ENCODE measurements around the gene CELA2A. TPM values are rescaled to one million over a fixed set of nuclear protein-coding genes. Genes with fewer than 3 reads are reported as not detected.
"Not testable (repeated sequence)": the region's sequence is repeated elsewhere in the genome, so short reads cannot be mapped to it uniquely, and the experiment has no call there.

Gene CELA2A
- total RNA-seq, 1 experiment from 2014 or later: not detected

DNA sequence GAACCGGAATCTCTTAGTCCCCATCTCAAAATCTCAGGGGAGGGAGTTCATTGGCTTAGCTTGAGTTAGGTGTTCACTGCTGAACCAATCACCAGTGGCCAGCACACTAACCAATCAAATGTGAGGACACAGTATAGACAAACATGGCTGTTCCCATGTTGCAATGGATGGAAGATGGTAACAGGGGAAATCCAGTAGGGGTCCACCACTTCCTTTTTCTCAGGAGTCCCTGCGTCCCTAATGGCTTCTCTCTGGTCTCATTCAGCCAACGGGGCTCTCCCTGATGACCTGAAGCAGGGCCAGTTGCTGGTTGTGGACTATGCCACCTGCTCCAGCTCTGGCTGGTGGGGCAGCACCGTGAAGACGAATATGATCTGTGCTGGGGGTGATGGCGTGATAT is 29.1 kb downstream of the CELA2A start:
- no peaks in the 10 kb centered on the region for H3K4me1 ChIP-seq (ENCODE audit: insufficient read depth, low read length, poor library complexity, severe bottlenecking)
- TF ChIP-seq, protein P1, sequence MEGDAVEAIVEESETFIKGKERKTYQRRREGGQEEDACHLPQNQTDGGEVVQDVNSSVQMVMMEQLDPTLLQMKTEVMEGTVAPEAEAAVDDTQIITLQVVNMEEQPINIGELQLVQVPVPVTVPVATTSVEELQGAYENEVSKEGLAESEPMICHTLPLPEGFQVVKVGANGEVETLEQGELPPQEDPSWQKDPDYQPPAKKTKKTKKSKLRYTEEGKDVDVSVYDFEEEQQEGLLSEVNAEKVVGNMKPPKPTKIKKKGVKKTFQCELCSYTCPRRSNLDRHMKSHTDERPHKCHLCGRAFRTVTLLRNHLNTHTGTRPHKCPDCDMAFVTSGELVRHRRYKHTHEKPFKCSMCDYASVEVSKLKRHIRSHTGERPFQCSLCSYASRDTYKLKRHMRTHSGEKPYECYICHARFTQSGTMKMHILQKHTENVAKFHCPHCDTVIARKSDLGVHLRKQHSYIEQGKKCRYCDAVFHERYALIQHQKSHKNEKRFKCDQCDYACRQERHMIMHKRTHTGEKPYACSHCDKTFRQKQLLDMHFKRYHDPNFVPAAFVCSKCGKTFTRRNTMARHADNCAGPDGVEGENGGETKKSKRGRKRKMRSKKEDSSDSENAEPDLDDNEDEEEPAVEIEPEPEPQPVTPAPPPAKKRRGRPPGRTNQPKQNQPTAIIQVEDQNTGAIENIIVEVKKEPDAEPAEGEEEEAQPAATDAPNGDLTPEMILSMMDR (conservative IDR thresholded peaks at IDR 0.05; ENCODE audit: low read depth, low read length): no peak
- no peak for TF ChIP-seq EZH2 (IDR thresholded peaks at IDR 0.05; ENCODE audit: borderline replicate concordance, low read depth, low read length, poor library complexity, severe bottlenecking)
- no peak for DNase-seq (ENCODE audit: low spot score)
- ChIA-PET CTCF (no interaction called here), POLR2A (ENCODE audit: low non-redundant PET) (no interaction called here)
- no peaks in the 10 kb centered on the region for H3K27me3 ChIP-seq (replicated peaks; ENCODE audit: insufficient read depth, low read depth, low read length, poor library complexity)
- intact Hi-C loops (cut with micrococcal nuclease; ENCODE audit: unreplicated experiment): no loop called here
- no peaks in the 10 kb centered on the region for H3K9me3 ChIP-seq (ENCODE audit: low read depth, low read length, poor library complexity, severe bottlenecking)
- no peak overlapping the region for H3K27ac ChIP-seq (ENCODE audit: low read depth, low read length, poor library complexity, severe bottlenecking)
- no TSS peak for BruUV-seq (replicated peaks)
- H3K4me3 ChIP-seq (ENCODE audit: low read depth, low read length, poor library complexity, severe bottlenecking): no peak overlapping the region
- no peaks in the 10 kb centered on the region for H3K36me3 ChIP-seq (ENCODE audit: insufficient read depth, low read length, poor library complexity, severe bottlenecking)

DNA sequence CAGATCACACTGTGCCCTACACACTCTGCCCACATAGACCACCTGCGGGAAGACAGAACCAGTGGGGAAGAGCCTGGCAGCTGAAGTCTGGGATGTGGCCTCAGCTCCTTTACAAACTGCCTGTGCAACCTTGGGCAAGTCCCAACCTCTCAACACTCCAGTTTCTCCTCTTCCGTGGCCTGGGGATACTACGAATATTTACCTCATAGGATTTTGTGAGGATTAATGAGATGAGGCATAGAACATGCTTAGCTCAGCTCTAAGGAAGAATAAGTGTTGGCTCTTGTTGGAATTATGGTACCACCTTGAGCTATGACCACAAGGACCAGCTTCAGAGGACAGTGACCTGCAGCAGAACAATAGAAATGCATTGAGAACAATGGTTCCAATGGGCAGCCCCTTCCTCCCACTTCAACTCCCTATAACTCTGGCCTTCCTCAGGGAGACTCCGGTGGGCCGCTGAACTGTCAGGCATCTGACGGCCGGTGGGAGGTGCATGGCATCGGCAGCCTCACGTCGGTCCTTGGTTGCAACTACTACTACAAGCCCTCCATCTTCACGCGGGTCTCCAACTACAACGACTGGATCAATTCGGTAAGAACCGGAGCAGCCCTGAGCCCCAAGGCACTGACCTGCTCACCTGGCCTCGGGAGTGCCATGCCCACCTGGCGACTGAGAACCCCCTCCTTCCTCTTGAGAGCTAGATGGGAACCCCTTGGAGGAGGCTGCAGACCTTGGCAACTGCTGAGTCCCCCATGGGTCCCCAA is 30.5 kb downstream of the CELA2A start:
- intact Hi-C loops (cut with micrococcal nuclease; ENCODE audit: unreplicated experiment); POLR2A ChIA-PET (ENCODE audit: low non-redundant PET); CTCF ChIA-PET; H3K27ac ChIP-seq (ENCODE audit: low read depth, low read length, poor library complexity, severe bottlenecking); BruUV-seq (replicated peaks); H3K27me3 ChIP-seq (replicated peaks; ENCODE audit: insufficient read depth, low read depth, low read length, poor library complexity); H3K36me3 ChIP-seq (ENCODE audit: insufficient read depth, low read length, poor library complexity, severe bottlenecking); DNase-seq (ENCODE audit: low spot score); H3K9me3 ChIP-seq (ENCODE audit: low read depth, low read length, poor library complexity, severe bottlenecking); H3K4me1 ChIP-seq (ENCODE audit: insufficient read depth, low read length, poor library complexity, severe bottlenecking); H3K4me3 ChIP-seq (ENCODE audit: low read depth, low read length, poor library complexity, severe bottlenecking): not testable (repeated sequence)

DNA sequence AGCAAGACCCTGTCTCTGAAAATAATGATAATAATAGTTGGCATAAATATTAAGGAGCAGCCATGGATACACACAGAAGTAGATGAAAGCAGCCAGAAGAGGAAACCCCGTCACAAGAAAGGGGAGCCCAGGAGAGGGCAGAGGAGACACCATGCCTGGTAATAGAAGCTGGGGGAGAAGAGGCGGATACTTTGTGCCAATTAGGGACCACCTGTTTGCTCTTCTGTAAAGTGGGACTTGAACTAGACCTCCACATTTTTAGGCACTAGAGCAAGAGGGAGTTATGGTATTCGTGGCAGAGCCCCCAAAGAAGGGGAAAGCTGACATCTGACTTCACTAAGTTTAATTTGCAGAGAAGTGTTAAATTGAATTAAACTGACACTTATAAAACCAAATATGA is 31.8 kb downstream of the CELA2A start:
- no TSS peak for BruUV-seq (replicated peaks)
- Histone ChIP-seq H3K4me1 (ENCODE audit: insufficient read depth, low read length, poor library complexity, severe bottlenecking) (no peaks in the 10 kb centered on the region), H3K27ac (ENCODE audit: low read depth, low read length, poor library complexity, severe bottlenecking) (no peak overlapping the region), H3K9me3 (ENCODE audit: low read depth, low read length, poor library complexity, severe bottlenecking) (no peaks in the 10 kb centered on the region), H3K27me3 (replicated peaks; ENCODE audit: insufficient read depth, low read depth, low read length, poor library complexity) (no peaks in the 10 kb centered on the region), H3K4me3 (ENCODE audit: low read depth, low read length, poor library complexity, severe bottlenecking) (no peak overlapping the region), H3K36me3 (ENCODE audit: insufficient read depth, low read length, poor library complexity, severe bottlenecking) (no peaks in the 10 kb centered on the region)
- CTCF ChIA-PET: no interaction called here
- DNase-seq (ENCODE audit: low spot score): no peak
- POLR2A ChIA-PET (ENCODE audit: low non-redundant PET): no interaction called here
- no peak for TF ChIP-seq EZH2 (IDR thresholded peaks at IDR 0.05; ENCODE audit: borderline replicate concordance, low read depth, low read length, poor library complexity, severe bottlenecking)
- TF ChIP-seq, protein P1 (conservative IDR thresholded peaks at IDR 0.05; ENCODE audit: low read depth, low read length): no peak
- intact Hi-C loops (cut with micrococcal nuclease; ENCODE audit: unreplicated experiment): no loop called here

All from A673 (cell line).